ENCODE results near the gene CHD6.

GRCh38 chr20:41526327-41526726, 91.8 kb downstream of the CHD6 start:
- TF ChIP-seq CTCF (conservative IDR thresholded peaks at IDR 0.05 in 1 of 2, IDR thresholded peaks at IDR 0.05 in 1 of 2; ENCODE audit: extremely low read depth in 1 of 2, insufficient read depth in 1 of 2, low read depth in 1 of 2, low read length in 2 of 2) (no peak), EZH2 (IDR thresholded peaks at IDR 0.05; ENCODE audit: borderline replicate concordance, low read length) (no peak)

Data from mammary epithelial cell (primary cell).